Renal cortical epithelial cell (primary cell): ENCODE measurements around the gene VWDE. TPM values are rescaled to one million over a fixed set of nuclear protein-coding genes. Genes with fewer than 3 reads are reported as not detected.

Source experiments
- DNase-seq: peaks from one replicate; pipeline ENCODE4 v3.0.0-alpha.2; 2011; ENCODE audit warnings: low read depth
- total RNA-seq: library from RNA; depleted of rRNA; stranded (reverse); fragments of >200 nt; gene quantifications from 2 replicates; pipeline ENCODE4 v1.2.3, GENCODE V29; 2014

Gene VWDE
- total RNA-seq, 1 donor from 2014 or later, result 3.0 TPM

GRCh38 chr7:12290761-12291160, 112.9 kb downstream of the VWDE start:
- DNase-seq, result no peak

- DNase-seq, result no peak
These were observed 113.7 kb downstream of the VWDE start for GRCh38 chr7:12289996-12290395.

- DNase-seq, result no peak
These were observed 115.8 kb downstream of the VWDE start for GRCh38 chr7:12287901-12288300.

GRCh38 chr7:12281038-12281437, 122.6 kb downstream of the VWDE start:
- DNase-seq, result peak; percentile 49

Other genes starting within 250 kb of the VWDE start
- gene TMEM106B, start 192.6 kb downstream of the VWDE start, total RNA-seq, result 98.5 and 117 TPM in 2 replicates
- gene SCIN, start 166.9 kb upstream of the VWDE start, total RNA-seq, result 24.5 and 113 TPM in 2 replicates